ENCODE measurements around the gene BRIP1. TPM values are rescaled to one million over a fixed set of nuclear protein-coding genes. Genes with fewer than 3 reads are reported as not detected.

The BRIP1 gene
- polyA plus RNA-seq, 2 of the 4 experiments (the other 2 are of a cell fraction) = 8.0 to 11.5 TPM

- ATAC-seq = no peak
- WGBS (ENCODE audit: missing lambda C conversion rate) = 82% methylated on average over 2 of the region's 2 CpGs
- TF ChIP-seq JUNB (IDR thresholded peaks at IDR 0.05) = no peak
- TF ChIP-seq EHF (CRISPR knock-in tag; IDR thresholded peaks at IDR 0.05) = no peak
- TF ChIP-seq RAD21 (conservative IDR thresholded peaks at IDR 0.05 in 1 of 2, IDR thresholded peaks at IDR 0.05 in 1 of 2) = no peak
- no peak for TF ChIP-seq MAFK (IDR thresholded peaks at IDR 0.05; ENCODE audit: partially characterized antibody)
- TF ChIP-seq RFX5 (IDR thresholded peaks at IDR 0.05) = no peak
- no peak for TF ChIP-seq PHF8 (IDR thresholded peaks at IDR 0.05; ENCODE audit: borderline replicate concordance, low read depth)
- TF ChIP-seq ZC3H11A (IDR thresholded peaks at IDR 0.05) = no peak
- TF ChIP-seq RNF2 (IDR thresholded peaks at IDR 0.05; ENCODE audit: borderline replicate concordance, low read depth) = no peak
- CTCF ChIA-PET = no interaction called here
- Histone ChIP-seq H3K4me1 (no peaks in the 10 kb centered on the region), H3K4me3 (no peak overlapping the region), H3K27ac (no peak overlapping the region), H3K9me3 (no peaks in the 10 kb centered on the region), H3K4me2 (no peak overlapping the region)
- FAIRE-seq = peak; percentile 7
- POLR2A ChIA-PET = no interaction called here
- DNase-seq (ENCODE audit: low read depth in 1 of 2, low spot score in 1 of 2) = no peak
Measured at GRCh38 chr17:61795546-61795945, 67.8 kb downstream of the BRIP1 start.

GRCh38 chr17:61794792-61795191 lies 68.5 kb downstream of the BRIP1 start:
- TF ChIP-seq CHD2 (IDR thresholded peaks at IDR 0.05; ENCODE audit: low read length, partially characterized antibody) = no peak
- no peak for TF ChIP-seq EHMT2 (IDR thresholded peaks at IDR 0.05; ENCODE audit: low read depth)
- no peak for TF ChIP-seq SMC3 (IDR thresholded peaks at IDR 0.05)
- no peak for TF ChIP-seq USF2 (IDR thresholded peaks at IDR 0.05)
- TF ChIP-seq FOXS1 (CRISPR knock-in tag; IDR thresholded peaks at IDR 0.05) = no peak
- TF ChIP-seq CTCF (IDR thresholded peaks at IDR 0.05) = no peak
- TF ChIP-seq CHD4 (IDR thresholded peaks at IDR 0.05; ENCODE audit: borderline replicate concordance) = no peak
- TF ChIP-seq PBX3 (IDR thresholded peaks at IDR 0.05) = no peak
- TF ChIP-seq CEBPB (IDR thresholded peaks at IDR 0.05) = no peak
- no peak for TF ChIP-seq TP53 (CRISPR knock-in tag; IDR thresholded peaks at IDR 0.05)
- TF ChIP-seq NPAS2 (CRISPR knock-in tag; IDR thresholded peaks at IDR 0.05; ENCODE audit: borderline replicate concordance) = no peak
- no peak for TF ChIP-seq MAZ (IDR thresholded peaks at IDR 0.05; ENCODE audit: borderline replicate concordance, low read depth, low read length)
- TF ChIP-seq JUNB (IDR thresholded peaks at IDR 0.05) = no peak
- FAIRE-seq (no peak), DNase-seq (ENCODE audit: low read depth in 1 of 2, low spot score in 1 of 2) (no peak), ATAC-seq (no peak)
- CTCF ChIA-PET = interaction anchor here (0.8 kb wide), 1 partner anchor 401 kb away, joined by 3 read pairs; no protein-coding TSS in a partner anchor
- Histone ChIP-seq H3K27ac (no peak overlapping the region), H3K4me2 (no peak overlapping the region), H3K4me1 (no peaks in the 10 kb centered on the region), H3K4me3 (no peak overlapping the region), H3K9me3 (no peaks in the 10 kb centered on the region)
- POLR2A ChIA-PET = no interaction called here
- WGBS (ENCODE audit: missing lambda C conversion rate) = 77% methylated on average over 1 of the region's 1 CpG

- no peak overlapping the region for H3K27ac ChIP-seq
- WGBS (ENCODE audit: missing lambda C conversion rate) = 94% methylated on average over 4 of the region's 4 CpGs
- TF ChIP-seq MAFK (IDR thresholded peaks at IDR 0.05; ENCODE audit: partially characterized antibody) = no peak
- no peaks in the 10 kb centered on the region for H3K4me1 ChIP-seq
- no peak overlapping the region for H3K4me2 ChIP-seq
- FAIRE-seq (no peak), ATAC-seq (no peak), DNase-seq (ENCODE audit: low read depth in 1 of 2, low spot score in 1 of 2) (no peak)
- ChIA-PET POLR2A (no interaction called here), CTCF (interaction anchor here (0.8 to 1.2 kb wide), 2 partner anchors 400 to 1073 kb away, joined by 3 read pairs; no protein-coding TSS in a partner anchor)
- H3K9me3 ChIP-seq = no peaks in the 10 kb centered on the region
- H3K4me3 ChIP-seq = no peak overlapping the region
Measured at GRCh38 chr17:61794242-61794641, 69.1 kb downstream of the BRIP1 start.
